Measurements from ENCODE around the gene NYAP1. TPM values are rescaled to one million over a fixed set of nuclear protein-coding genes. Genes with fewer than 3 reads are reported as not detected.
A peak's percentile ranks its signal among the peaks of the same experiment; 100 is the strongest.
"Not testable (repeated sequence)": the region's sequence is repeated elsewhere in the genome, so short reads cannot be mapped to it uniquely, and the experiment has no call there.

NYAP1 gene
- total RNA-seq, 2 donors from 2014 or later: 0.86 to 1.4 TPM

DNA sequence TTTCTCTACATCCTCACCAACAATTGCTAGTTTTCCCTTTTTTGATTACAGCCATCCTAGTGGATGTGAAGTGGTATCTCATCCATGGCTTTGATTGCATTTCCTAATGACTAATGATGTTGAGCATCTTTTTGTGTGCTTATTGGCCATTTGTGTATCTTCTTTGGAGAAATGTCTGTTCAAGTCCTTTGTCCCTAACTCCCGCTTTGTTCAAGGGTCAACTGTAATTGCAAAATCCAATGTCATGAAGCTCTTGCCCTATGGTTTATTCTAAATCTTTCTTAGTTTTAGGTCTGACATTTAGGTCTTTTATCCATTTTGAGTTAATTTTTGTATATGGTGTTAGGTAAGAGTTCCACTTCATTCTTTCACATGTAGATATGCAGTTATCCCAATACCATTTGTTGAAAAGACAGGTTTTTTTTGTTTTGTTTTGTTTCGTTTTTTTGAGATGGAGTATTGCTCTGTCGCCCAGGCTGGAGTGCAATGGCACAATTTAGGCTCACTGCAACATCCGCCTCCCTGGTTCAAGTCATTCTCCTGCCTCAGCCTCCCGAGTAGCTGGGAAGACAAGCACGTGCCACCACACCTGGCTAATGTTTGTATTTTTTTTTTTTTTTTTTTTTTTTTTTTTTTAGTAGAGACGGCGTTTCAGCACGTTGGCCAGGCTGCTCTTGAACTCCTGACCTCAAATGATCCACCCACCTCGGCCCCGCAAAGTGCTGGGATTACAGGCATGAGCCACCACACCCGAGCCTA is 44.6 kb downstream of the NYAP1 start:
- not testable (repeated sequence) for DNase-seq (ENCODE audit: low spot score)
- intact Hi-C loops (cut with DNase I): loop anchor here in 1 of 2 donors (10.0 kb wide), 1 partner anchor 617 kb away; no protein-coding TSS in a partner anchor

- intact Hi-C loops (cut with DNase I): no loop called here
- DNase-seq (ENCODE audit: low spot score): no peak
Measured at GRCh38 chr7:100532165-100533022, 48.7 kb downstream of the NYAP1 start.

GRCh38 chr7:100535982-100536381 is 52.3 kb downstream of the NYAP1 start:
- DNase-seq (ENCODE audit: low spot score): not testable (repeated sequence)
- intact Hi-C loops (cut with DNase I): loop anchor here in 1 of 2 donors (5.0 kb wide), 1 partner anchor 1796 kb away; no protein-coding TSS in a partner anchor

- not testable (repeated sequence) for DNase-seq (ENCODE audit: low spot score)
- intact Hi-C loops (cut with DNase I): loop anchor here in 1 of 2 donors (5.0 kb wide), 1 partner anchor 1796 kb away; no protein-coding TSS in a partner anchor
Measured at GRCh38 chr7:100536695-100537094, 53.0 kb downstream of the NYAP1 start.

DNA sequence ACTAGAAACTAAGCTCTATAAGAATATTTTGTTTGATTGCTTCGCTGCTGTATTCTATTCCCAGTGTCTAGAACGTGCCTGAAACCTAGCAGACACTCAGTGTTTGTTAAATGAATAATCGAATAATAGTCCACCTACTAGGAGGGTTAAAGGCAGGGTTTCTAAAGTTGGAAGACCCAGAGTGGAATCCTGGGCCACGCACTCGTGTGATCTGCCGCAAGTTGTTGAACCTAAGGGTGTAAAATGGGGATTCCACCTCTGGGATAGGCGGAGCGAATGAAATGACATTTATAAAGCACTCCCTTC is 54.6 kb downstream of the NYAP1 start:
- DNase-seq (ENCODE audit: low spot score): no peak
- intact Hi-C loops (cut with DNase I): loop anchor here in 1 of 2 donors (5.0 kb wide), 1 partner anchor 1794 kb away; no protein-coding TSS in a partner anchor

DNA sequence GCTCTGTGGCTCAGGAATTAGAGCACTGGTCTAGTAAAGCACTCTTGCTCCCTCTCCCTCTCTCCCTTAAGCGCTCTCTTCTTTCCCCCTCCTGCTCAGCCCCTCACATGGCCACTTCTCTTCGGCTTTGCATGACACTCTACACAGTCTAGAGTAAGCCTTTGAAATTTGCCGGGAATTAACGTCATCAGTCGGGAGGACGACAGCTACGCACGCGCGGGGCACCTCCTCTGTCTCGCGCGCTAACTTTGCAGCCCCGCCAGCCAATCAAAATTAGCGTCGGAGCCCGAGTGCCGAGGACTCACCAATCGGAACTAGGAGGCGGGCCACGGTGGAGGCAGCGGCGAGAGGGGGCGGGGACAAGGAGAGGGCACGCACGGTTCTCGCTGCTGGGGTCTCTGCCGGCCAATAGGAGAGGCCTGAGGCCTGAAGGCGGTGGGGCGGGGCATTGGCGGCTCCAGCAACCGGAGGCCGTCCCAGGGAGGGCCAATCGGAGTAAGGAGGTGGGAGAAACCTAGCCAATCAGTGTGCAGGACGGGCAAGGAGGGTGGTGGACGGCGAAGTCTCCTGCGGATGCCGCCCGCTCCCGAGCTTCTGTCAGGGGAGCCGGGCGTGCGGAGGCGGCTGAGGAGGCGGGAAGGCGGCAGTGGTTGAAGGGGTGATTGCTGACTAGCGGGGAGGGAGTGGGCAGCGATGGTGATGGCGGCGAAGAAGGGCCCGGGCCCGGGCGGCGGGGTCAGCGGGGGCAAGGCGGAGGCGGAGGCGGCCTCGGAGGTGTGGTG is 55.1 kb downstream of the NYAP1 start, which contains the start of gene AGFG2:
TSS of gene AGFG2 (plus strand) at position 550 of the 782 bp plus-strand sequence. CDS start at position 694, 144 bp downstream.
- peak; percentile 100 for DNase-seq (ENCODE audit: low spot score)
- intact Hi-C loops (cut with DNase I): loop anchor here in 1 of 2 donors (5.0 kb wide), 1 partner anchor 1793 kb away; no protein-coding TSS in a partner anchor

GRCh38 chr7:100539436-100540006 is 55.8 kb downstream of the NYAP1 start:
- peak; percentile 84 for DNase-seq (ENCODE audit: low spot score)
- intact Hi-C loops (cut with DNase I): loop anchor here in 1 of 2 donors (5.0 kb wide), 1 partner anchor 1793 kb away; no protein-coding TSS in a partner anchor

DNA sequence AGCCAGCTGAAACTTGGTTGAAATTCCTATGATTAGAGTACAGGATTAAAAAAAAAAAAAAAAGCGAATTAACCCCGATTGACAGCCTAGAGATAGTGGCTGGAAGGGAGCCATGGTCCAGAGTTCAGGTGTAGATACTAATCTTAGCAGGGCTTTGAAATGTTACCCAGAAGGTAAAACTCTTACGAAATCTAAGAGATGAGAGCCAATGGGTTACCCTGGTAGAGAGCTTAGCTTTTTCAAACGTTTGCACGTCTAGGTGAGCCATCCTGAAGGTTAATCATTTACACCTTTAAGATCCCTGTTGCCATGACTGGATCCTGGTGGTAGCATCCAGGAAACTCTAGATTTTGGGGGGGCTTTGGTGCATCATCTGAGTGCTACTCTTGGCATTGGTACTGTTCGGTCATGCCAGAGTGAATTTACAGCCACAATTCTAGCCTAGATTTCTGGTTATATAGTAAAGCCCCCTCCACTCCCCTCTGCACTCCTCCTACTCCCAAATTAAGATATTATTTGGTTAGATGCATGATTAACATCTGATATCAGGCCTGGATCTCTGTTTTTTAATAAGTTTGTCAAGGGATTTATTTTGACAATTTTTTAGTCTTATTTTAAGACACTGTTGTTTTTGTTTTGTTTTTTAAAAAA is 56.5 kb downstream of the NYAP1 start:
- intact Hi-C loops (cut with DNase I): no loop called here
- no peak for DNase-seq (ENCODE audit: low spot score)

- DNase-seq (ENCODE audit: low spot score); intact Hi-C loops (cut with DNase I): not testable (repeated sequence)
Measured at GRCh38 chr7:100541309-100541708, 57.6 kb downstream of the NYAP1 start.

DNA sequence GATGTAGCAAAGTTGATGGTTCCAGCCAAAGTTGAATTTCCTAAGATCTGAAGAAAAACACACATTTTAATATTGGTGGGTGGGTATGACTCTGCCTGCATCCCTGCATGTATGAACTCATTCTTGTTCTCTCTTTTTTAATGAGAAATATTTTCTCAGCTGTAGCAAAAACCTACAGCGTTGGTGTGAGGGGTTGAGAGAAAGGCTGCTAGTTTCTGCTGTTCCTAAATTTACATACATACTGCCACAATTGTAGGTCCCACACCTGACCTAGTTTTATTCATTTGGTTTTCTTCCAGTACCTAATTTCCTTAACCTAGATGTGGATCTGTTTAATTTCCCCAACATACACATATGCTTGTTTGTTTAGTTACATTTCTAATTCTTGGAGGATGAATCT is 59.9 kb downstream of the NYAP1 start:
- no peak for DNase-seq (ENCODE audit: low spot score)
- intact Hi-C loops (cut with DNase I): no loop called here

- no peak for DNase-seq (ENCODE audit: low spot score)
- intact Hi-C loops (cut with DNase I): no loop called here
Measured at GRCh38 chr7:100544386-100544785, 60.7 kb downstream of the NYAP1 start.

Other genes starting within 250 kb of the NYAP1 start
- not detected for gene SPDYE3, start 176.2 kb upstream of the NYAP1 start, total RNA-seq
- gene PILRB, start 125.8 kb upstream of the NYAP1 start, total RNA-seq: 10 to 100 TPM; 17.7 to 32.5 TPM
- gene PILRA, start 110.4 kb upstream of the NYAP1 start, total RNA-seq: 10 to 100 TPM in 1 of 2 donors, 1 to 10 TPM in 1; 5.9 to 15.3 TPM
- gene ZCWPW1, start 55.2 kb upstream of the NYAP1 start, total RNA-seq: 1 to 10 TPM; 2.9 to 3.5 TPM
- 10 to 100 TPM; 19.8 to 21.8 TPM for gene MEPCE, start 54.1 kb upstream of the NYAP1 start, total RNA-seq
- gene PPP1R35, start 47.4 kb upstream of the NYAP1 start, total RNA-seq: 10 to 100 TPM; 16.7 to 23.9 TPM
- under 1 TPM in 1 of 2 donors, not detected in 1; 0.62 TPM for gene SPACDR, start 19.7 kb upstream of the NYAP1 start, total RNA-seq
- gene TSC22D4, start 4.7 kb upstream of the NYAP1 start, total RNA-seq: 10 to 100 TPM; 25.3 to 29.1 TPM
- gene AGFG2, start 55.3 kb downstream of the NYAP1 start, total RNA-seq: 10 to 100 TPM; 18.8 to 20.4 TPM
- 1 to 10 TPM; 2.8 to 5.0 TPM for gene SAP25, start 90.0 kb downstream of the NYAP1 start, total RNA-seq
- 10 to 100 TPM; 28.5 to 30.7 TPM for gene LRCH4, start 102.2 kb downstream of the NYAP1 start, total RNA-seq
- gene FBXO24, start 102.4 kb downstream of the NYAP1 start, total RNA-seq: under 1 TPM; 0.14 to 0.51 TPM
- gene PCOLCE, start 118.4 kb downstream of the NYAP1 start, total RNA-seq: 100 to 1,000 TPM in 1 of 2 donors, 10 to 100 TPM in 1; 79.5 to 230 TPM
- gene MOSPD3, start 128.6 kb downstream of the NYAP1 start, total RNA-seq: 10 to 100 TPM; 10.8 to 16.3 TPM
- under 1 TPM; 0.57 to 0.83 TPM for gene TFR2, start 157.6 kb downstream of the NYAP1 start, total RNA-seq
- gene ACTL6B, start 172.5 kb downstream of the NYAP1 start, total RNA-seq: not detected
- 100 to 1,000 TPM; 173 to 199 TPM for gene GNB2, start 189.8 kb downstream of the NYAP1 start, total RNA-seq
- 10 to 100 TPM; 23.1 to 25.8 TPM for gene GIGYF1, start 210.3 kb downstream of the NYAP1 start, total RNA-seq
- gene POP7, start 222.2 kb downstream of the NYAP1 start, total RNA-seq: 10 to 100 TPM; 17.1 to 23.0 TPM
- not detected for gene EPO, start 236.5 kb downstream of the NYAP1 start, total RNA-seq
- not detected for gene ZAN, start 249.7 kb downstream of the NYAP1 start, total RNA-seq